Measurements from ENCODE around the gene METTL24.

- no peak for TF ChIP-seq EZH2phosphoT487 (IDR thresholded peaks at IDR 0.05; ENCODE audit: borderline replicate concordance)
- no peak for TF ChIP-seq CTCF (conservative IDR thresholded peaks at IDR 0.05; ENCODE audit: low read length)
These were observed 9.7 kb upstream of the METTL24 start for GRCh38 chr6:110367825-110368224.
